Adrenal gland (tissue), 5 donors: ENCODE measurements around the gene IFT172.
"Not testable (repeated sequence)": the region's sequence is repeated elsewhere in the genome, so short reads cannot be mapped to it uniquely, and the experiment has no call there.

Experiments used
- CTCF ChIP-seq, 6 experiments: fragments of 450-650 bp in 4 of 6; fragments of 200-600 bp in 2 of 6; sonication (generic) in 1 of 6; IDR thresholded peaks; 1 replicate in 5 of 6; 2 replicates in 1 of 6; pipeline versions ENCODE4 v1.5.1 to v1.8.0; 2016 to 2021; ENCODE audit warnings: antibody characterized with exemption in 6 of 6, mild to moderate bottlenecking in 2 of 6, moderate library complexity in 1 of 6
- POLR2A ChIP-seq, 2 donors: fragments of 450-650 bp; IDR thresholded peaks; one replicate each; pipeline ENCODE4 v1.6.1; 2017; ENCODE audit warnings: antibody characterized with exemption in 2 of 2, mild to moderate bottlenecking in 2 of 2, moderate library complexity in 1 of 2
- donor health status: DM: no; HTN: no; CAD: no.

GRCh38 chr2:27425039-27425438, 64.5 kb downstream of the IFT172 start:
- TF ChIP-seq POLR2A, CTCF (IDR thresholded peaks at IDR 0.05): not testable (repeated sequence)
